Glomerular visceral epithelial cell (primary cell): Measurements from ENCODE around the gene USP31.
"Not testable (repeated sequence)": the region's sequence is repeated elsewhere in the genome, so short reads cannot be mapped to it uniquely, and the experiment has no call there.

Experiments
- DNase-seq: peaks from one replicate; pipeline ENCODE4 v3.0.0-alpha.2; 2016; ENCODE audit errors: extremely low spot score

Gene USP31

GRCh38 chr16:23160082-23160481, 10.8 kb upstream of the USP31 start:
- no peak for DNase-seq

DNA sequence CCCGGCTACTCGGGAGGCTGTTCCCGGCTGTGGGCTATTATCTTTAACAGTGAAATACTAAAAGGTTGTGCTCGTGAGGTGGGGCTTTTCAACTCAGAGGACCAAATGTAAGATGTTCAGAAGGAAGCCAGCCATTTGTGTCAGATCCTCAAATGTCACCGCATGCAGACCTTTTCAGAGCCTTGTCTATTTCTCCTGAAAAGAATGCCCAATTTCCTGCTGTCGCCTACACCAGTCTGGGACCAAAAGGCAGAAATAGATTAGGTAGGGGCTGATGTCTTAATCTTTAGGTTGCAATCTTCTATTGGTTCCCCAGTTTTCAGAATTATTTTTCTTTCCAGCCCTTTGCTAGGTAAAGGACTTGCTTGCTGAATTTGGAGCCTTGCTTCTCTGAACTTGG, 8.9 kb upstream of the USP31 start:
- no peak for DNase-seq

GRCh38 chr16:23156946-23157460, 7.8 kb upstream of the USP31 start:
- no peak for DNase-seq

GRCh38 chr16:23156110-23156509, 6.9 kb upstream of the USP31 start:
- DNase-seq: no peak

DNA sequence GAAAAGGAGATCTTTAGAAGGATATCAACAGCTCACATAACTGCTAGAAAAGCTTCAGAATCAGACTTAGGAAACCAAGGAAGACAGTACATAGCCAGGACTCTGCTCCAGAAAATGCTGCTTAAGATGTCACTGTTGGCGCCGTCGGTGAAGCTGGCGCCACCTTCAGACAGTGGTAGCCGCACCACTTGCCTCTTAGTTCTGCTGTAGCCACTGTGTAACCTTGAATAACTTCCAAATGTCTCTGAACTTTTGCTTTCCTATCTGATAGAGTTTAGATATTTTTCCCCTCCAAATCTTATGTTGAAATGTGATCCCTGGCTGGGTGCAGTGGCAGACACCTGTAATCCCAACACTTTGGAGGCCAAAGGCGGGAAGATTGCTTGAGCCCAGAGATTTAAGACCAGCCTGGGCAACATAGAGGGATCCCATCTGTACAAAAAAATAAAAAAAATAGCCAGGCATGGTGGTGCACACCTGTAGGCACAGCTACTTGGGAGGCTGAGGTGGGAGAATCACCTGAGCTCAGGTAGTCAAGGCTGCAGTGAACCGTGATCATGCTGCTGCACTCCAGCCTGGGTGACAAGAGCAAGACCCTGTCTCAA, 6.3 kb upstream of the USP31 start:
- DNase-seq: no peak

GRCh38 chr16:23152386-23153178, 3.3 kb upstream of the USP31 start:
- no peak for DNase-seq

DNA sequence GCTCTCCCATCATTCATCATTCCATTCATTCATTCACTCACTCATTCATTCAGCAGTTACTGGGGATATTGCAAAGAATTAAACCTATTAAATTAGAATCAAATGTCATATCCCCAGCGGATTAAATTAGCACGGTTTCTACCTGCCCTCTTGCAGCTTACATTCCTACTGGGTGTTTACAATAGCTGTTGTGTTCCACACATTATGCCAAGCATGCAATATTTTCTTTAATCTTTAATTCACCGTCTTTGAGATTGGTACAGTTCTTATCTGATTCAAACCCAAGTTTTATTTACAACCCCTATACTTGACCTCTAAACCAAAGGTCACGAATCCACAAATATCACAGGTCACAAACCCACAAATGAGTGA, 727 bp upstream of the USP31 start:
- DNase-seq: no peak

DNA sequence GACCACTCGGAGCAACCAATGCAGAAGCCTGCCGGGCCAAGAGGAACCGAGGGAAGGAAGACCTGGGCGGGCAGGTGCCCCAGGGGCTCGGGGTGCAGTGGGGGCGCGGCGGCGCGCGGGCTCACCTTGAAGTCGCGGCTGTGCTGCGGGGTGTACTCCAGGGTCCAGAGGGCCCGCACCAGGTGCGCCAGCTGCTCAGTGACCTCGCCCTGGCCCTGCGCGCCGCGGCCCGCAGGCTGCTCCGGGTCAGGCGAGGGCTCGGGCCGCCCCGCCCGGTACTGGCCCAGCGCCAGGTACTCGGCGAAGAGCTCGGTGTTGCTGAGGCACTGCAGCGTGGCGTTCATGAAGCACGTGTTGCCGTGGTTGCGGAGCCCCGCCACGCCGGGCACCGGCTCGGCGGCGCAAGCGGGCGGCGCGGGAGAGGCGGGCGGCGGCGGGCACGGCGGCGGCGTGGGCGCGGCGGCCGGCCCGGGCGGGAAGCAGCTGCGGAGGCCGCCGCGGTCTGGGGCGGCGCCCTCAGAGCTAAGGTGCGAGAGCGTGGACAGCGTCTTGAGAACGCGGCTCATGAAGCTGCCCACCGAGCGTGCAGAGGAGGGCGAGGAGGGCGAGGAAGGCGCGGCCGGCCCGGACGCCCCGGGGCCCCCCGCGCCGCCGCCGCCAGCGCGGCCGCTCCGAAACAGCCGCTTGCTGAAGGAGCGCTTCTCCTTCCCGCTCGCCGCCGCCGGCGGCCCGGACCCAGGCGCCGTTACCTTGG, 562 bp downstream of the USP31 start:
- DNase-seq: peak; percentile 58

- DNase-seq: no peak
Measured at GRCh38 chr16:23148166-23148512, 1.1 kb downstream of the USP31 start.

- DNase-seq: no peak
Measured at GRCh38 chr16:23147666-23148065, 1.6 kb downstream of the USP31 start.

- no peak for DNase-seq
Measured at GRCh38 chr16:23146877-23147601, 2.2 kb downstream of the USP31 start.

DNA sequence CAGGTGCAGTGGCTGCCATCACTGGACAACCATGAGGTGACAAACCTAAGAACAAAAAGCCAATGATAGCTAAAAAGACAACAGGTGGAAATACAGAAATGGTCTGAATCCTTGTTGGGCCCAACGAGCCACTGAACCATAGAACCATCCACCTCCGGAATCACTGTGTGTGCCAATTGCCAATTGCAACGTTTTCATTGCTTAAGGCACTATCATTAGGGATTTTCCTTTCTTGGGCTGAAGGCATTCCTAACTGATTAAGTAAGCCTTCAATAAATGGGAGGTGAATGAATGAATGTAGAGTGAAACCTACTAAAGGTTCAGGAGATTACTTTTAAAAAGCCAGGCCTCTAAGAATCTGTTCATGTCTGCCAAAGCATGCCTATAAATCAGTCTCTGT, 3.6 kb downstream of the USP31 start:
- peak; percentile 80 for DNase-seq

DNA sequence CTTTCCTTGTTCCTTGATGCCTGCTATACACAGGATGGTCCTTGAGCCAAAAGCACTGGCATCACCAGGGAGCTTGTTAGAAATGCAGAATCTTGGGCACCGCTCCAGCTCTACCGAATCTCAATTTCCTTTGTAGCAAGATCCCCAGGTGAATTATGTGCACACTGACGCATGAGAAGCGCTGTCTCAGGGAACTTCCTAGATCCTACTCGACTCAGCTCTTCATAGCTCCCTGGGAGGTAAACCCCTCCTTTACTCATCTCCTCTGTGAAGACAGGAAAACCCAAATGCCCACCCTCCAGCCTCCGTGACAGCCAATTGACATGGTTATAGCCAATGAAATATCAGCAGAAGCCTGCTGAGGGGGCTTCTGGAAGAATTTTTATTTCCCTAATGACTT, 4.1 kb downstream of the USP31 start:
- peak; percentile 78 for DNase-seq

GRCh38 chr16:23144393-23144792, 4.9 kb downstream of the USP31 start:
- DNase-seq: not testable (repeated sequence)

DNA sequence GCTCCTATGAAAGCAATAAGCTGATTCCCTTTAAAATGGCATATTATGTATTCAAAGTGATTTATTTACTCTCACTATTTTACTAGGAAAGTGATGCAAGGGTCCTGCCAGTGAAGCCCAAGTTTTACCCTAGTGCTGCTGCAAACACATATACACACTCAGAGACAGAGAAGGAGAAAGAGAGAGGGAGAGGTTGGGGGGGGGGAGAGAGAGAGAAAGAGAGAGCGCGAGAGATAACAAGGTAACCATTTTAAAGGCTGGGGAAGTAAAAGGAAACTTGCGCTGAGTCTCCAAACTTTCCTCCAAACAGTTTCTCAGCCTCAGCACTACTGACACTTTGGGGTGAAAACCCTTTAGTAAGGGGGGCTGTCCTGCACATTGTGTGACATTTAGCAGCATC, 5.9 kb downstream of the USP31 start:
- DNase-seq: no peak

GRCh38 chr16:23141959-23142740, 7.1 kb downstream of the USP31 start:
- no peak for DNase-seq

DNA sequence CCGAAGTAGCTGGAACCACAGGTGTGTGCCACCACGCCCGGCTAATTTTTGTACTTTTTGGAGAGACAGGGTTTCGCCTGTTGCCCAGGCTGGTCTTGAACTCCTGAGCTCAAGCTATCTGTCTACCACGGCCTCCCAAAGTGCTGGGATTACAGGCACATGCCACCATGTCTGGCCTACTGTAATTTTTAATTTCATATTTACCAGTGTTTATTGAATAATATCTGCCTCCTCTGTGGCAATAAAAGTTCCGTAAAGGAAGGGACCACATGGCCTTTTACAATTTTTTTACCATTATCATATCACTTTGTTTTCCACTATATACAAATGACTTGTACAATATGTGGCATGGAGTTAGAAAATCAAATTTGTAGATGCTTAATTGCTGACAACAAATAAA, 7.8 kb downstream of the USP31 start:
- no peak for DNase-seq

DNA sequence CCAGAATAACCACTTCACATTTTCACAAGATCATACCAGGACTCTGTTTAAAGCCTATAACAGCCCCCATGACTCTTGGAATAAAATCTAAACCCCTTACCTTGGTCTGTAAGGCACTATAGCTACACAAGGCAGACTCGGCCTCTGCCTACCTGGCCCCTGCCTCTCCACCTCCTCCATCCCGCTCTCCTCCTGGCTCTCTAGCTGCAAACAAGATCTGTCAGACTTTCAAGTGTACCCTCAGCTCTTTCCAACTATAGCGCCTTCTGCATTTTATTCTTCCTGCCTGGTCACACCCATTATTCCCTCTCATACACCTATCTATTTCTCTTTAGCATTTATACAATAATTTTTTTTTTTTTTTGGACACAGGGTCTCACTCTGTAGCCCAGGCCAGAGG, 8.2 kb downstream of the USP31 start:
- DNase-seq: no peak

GRCh38 chr16:23140107-23140506, 9.1 kb downstream of the USP31 start:
- DNase-seq: no peak

- no peak for DNase-seq
Measured at GRCh38 chr16:23137818-23138217, 11.4 kb downstream of the USP31 start.

DNA sequence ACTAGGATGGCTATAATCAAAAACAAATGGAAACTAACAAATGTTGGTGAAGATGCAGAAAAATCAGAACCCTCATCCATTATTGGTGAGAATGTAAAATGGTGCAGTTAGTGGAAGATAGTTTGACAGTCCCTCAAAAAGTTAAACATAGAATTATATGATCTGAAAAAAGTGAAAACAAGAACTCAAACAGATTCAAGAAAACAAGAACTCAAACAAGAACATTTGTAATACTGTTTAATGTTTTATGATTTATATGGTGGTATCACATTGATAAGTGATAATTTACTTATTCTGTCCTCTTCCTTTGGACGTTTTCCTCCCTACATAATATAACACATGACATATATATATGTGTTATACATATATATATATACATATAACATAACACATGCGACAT, 12.0 kb downstream of the USP31 start:
- DNase-seq: no peak
